Liver (tissue), 9 donors: ENCODE measurements around the gene ZNF735. TPM values are rescaled to one million over a fixed set of nuclear protein-coding genes. Genes with fewer than 3 reads are reported as not detected.

Source experiments
- DNase-seq: peaks from one replicate; pipeline ENCODE4 v3.0.0-alpha.2; 2017; ENCODE audit warnings: low spot score
- H3K27ac ChIP-seq, 2 donors: one replicate each; pipeline ENCODE4 v1.7.0; 2013; ENCODE audit warnings: inconsistent platforms in 2 of 2, low read length in 2 of 2, control low read depth in 1 of 2, low read depth in 1 of 2, mild to moderate bottlenecking in 1 of 2
- H3K27me3 ChIP-seq, 4 donors: one replicate each; pipeline versions ENCODE4 v1.6.1 to v1.7.0; 2013; ENCODE audit warnings: low read length in 3 of 4, inconsistent platforms in 1 of 4, mild to moderate bottlenecking in 1 of 4, moderate library complexity in 1 of 4; ENCODE audit not compliant: control insufficient read depth in 4 of 4, insufficient read depth in 4 of 4
- H3K36me3 ChIP-seq, 4 donors: one replicate each; pipeline versions ENCODE4 v1.6.1 to v1.7.0; 2013; ENCODE audit warnings: low read length in 3 of 4, mild to moderate bottlenecking in 3 of 4, low read depth in 1 of 4, moderate library complexity in 1 of 4; ENCODE audit not compliant: control insufficient read depth in 4 of 4, insufficient read depth in 3 of 4
- H3K4me1 ChIP-seq, 4 donors: one replicate each; pipeline versions ENCODE4 v1.6.1 to v1.7.0; 2013; ENCODE audit warnings: low read length in 3 of 4, mild to moderate bottlenecking in 3 of 4, moderate library complexity in 1 of 4; ENCODE audit not compliant: control insufficient read depth in 4 of 4, insufficient read depth in 4 of 4
- H3K4me3 ChIP-seq, 3 donors: one replicate each; pipeline versions ENCODE4 v1.6.1 to v1.7.0; 2013; ENCODE audit warnings: low read length in 3 of 3, control low read depth in 1 of 3, low read depth in 1 of 3, mild to moderate bottlenecking in 1 of 3
- H3K9ac ChIP-seq, 2 donors: one replicate each; pipeline ENCODE4 v1.7.0; 2013; ENCODE audit warnings: low read length in 2 of 2, mild to moderate bottlenecking in 2 of 2, moderate library complexity in 2 of 2, control low read depth in 1 of 2, low read depth in 1 of 2
- H3K9me3 ChIP-seq, 4 donors: one replicate each; pipeline versions ENCODE4 v1.6.1 to v1.7.0; 2013; ENCODE audit warnings: low read length in 3 of 4; ENCODE audit not compliant: control insufficient read depth in 4 of 4
- ATF3 ChIP-seq: IDR thresholded peaks from 2 replicates; pipeline ENCODE4 v1.6.1; 2016; ENCODE audit warnings: antibody characterized with exemption
- CTCF ChIP-seq: fragments of 150-350 bp; IDR thresholded peaks from 2 replicates; pipeline ENCODE4 v1.5.1; 2017; ENCODE audit warnings: improper control_type of control experiment, low read depth, low read length; ENCODE audit not compliant: missing input control
- EGR1 ChIP-seq, 2 donors: IDR thresholded peaks; 2 replicates each; pipeline ENCODE4 v1.6.1; 2016 to 2018; ENCODE audit warnings: antibody characterized with exemption in 2 of 2, low read depth in 2 of 2
- FOXA1 ChIP-seq: IDR thresholded peaks from 2 replicates; pipeline ENCODE4 v1.6.1; 2016; ENCODE audit warnings: antibody characterized with exemption
- FOXA2 ChIP-seq: IDR thresholded peaks from 2 replicates; pipeline ENCODE4 v1.6.1; 2016; ENCODE audit warnings: antibody characterized with exemption
- GABPA ChIP-seq, 2 donors: IDR thresholded peaks in 1 of 2; conservative IDR thresholded peaks in 1 of 2; 2 replicates each; pipeline ENCODE4 v1.6.1; 2016; ENCODE audit warnings: antibody characterized with exemption in 2 of 2, mild to moderate bottlenecking in 1 of 2, moderate library complexity in 1 of 2
- HNF4A ChIP-seq, 2 donors: conservative IDR thresholded peaks; 2 replicates each; pipeline ENCODE4 v1.6.1; 2016; ENCODE audit warnings: antibody characterized with exemption in 2 of 2, mild to moderate bottlenecking in 2 of 2
- HNF4G ChIP-seq: IDR thresholded peaks from 2 replicates; pipeline ENCODE4 v1.6.1; 2016; ENCODE audit warnings: antibody characterized with exemption
- JUND ChIP-seq, 2 donors: IDR thresholded peaks; 2 replicates each; pipeline ENCODE4 v1.6.1; 2016; ENCODE audit warnings: antibody characterized with exemption in 2 of 2
- MAX ChIP-seq: IDR thresholded peaks from 2 replicates; pipeline ENCODE4 v1.6.1; 2016; ENCODE audit warnings: antibody characterized with exemption
- NR2F2 ChIP-seq: IDR thresholded peaks from 2 replicates; pipeline ENCODE4 v1.6.1; 2016; ENCODE audit warnings: antibody characterized with exemption
- RAD21 ChIP-seq, 2 donors: IDR thresholded peaks; 2 replicates each; pipeline ENCODE4 v1.6.1; 2016; ENCODE audit warnings: antibody characterized with exemption in 2 of 2, mild to moderate bottlenecking in 2 of 2
- REST ChIP-seq: IDR thresholded peaks from 2 replicates; pipeline ENCODE4 v1.6.1; 2016; ENCODE audit warnings: antibody characterized with exemption, mild to moderate bottlenecking
- RXRA ChIP-seq, 2 donors: IDR thresholded peaks; 2 replicates each; pipeline ENCODE4 v1.6.1; 2017 to 2018; ENCODE audit warnings: antibody characterized with exemption in 2 of 2, mild to moderate bottlenecking in 1 of 2
- SP1 ChIP-seq: IDR thresholded peaks from 2 replicates; pipeline ENCODE4 v1.6.1; 2018; ENCODE audit warnings: antibody characterized with exemption, mild to moderate bottlenecking
- TAF1 ChIP-seq: conservative IDR thresholded peaks from 2 replicates; pipeline ENCODE4 v1.6.1; 2016; ENCODE audit warnings: antibody characterized with exemption, mild to moderate bottlenecking
- YY1 ChIP-seq: IDR thresholded peaks from 2 replicates; pipeline ENCODE4 v1.6.1; 2016; ENCODE audit warnings: antibody characterized with exemption, mild to moderate bottlenecking
- ZBTB33 ChIP-seq: IDR thresholded peaks from 2 replicates; pipeline ENCODE4 v1.6.1; 2016; ENCODE audit warnings: antibody characterized with exemption
- WGBS: extraction: QIAGEN DNeasy Blood & Tissue Kit; methylation state at CpG from one replicate; pipeline ENCODE4 v1.1.7; 2013; 5-methylcytosine and 5-hydroxymethylcytosine counted together
- polyA plus RNA-seq, 2 donors: library from polyadenylated mRNA; stranded (reverse) in 1 of 2; unstranded in 1 of 2; fragments of 200-250 nt in 1 of 2; fragments of >200 nt in 1 of 2; fragmentation: Nextera tagmentation in 1 of 2; extraction: Ambion mirVana in 1 of 2; gene quantifications; one replicate each; pipeline versions ENCODE4 v1.2.1 to v1.2.3, GENCODE V29; 2013 to 2015
- total RNA-seq, 2 donors: library from RNA; depleted of rRNA; stranded (reverse); fragments of >200 nt; gene quantifications; one replicate each; pipeline ENCODE4 v1.2.3, GENCODE V29; 2014
- donor health status: healthy.
- donor health status: healthy.
- donor health status: healthy.
- donor health status: healthy.
- donor health status: healthy.

Gene ZNF735
- total and polyA plus RNA-seq, 4 donors = not detected

GRCh38 chr7:64174328-64174727, 32.7 kb upstream of the ZNF735 start:
- H3K9me3 ChIP-seq = peaks cover 0 to 14% (median 1%) of the 10 kb centered on the region in 4 donors
- DNase-seq = no peak
- no peak overlapping the region for H3K4me3 ChIP-seq
- no peak overlapping the region for H3K9ac ChIP-seq
- H3K27me3 ChIP-seq = no peaks in the 10 kb centered on the region
- no peak overlapping the region for H3K27ac ChIP-seq
- TF ChIP-seq RXRA (IDR thresholded peaks at IDR 0.05) = no peak
- TF ChIP-seq TAF1 = no peak
- no peak for TF ChIP-seq SP1
- no peak for TF ChIP-seq JUND (IDR thresholded peaks at IDR 0.05)
- no peak for TF ChIP-seq EGR1 (IDR thresholded peaks at IDR 0.05; ENCODE audit: low read depth in 2 of 2)
- TF ChIP-seq HNF4A (conservative IDR thresholded peaks at IDR 0.05) = no peak
- no peak for TF ChIP-seq ZBTB33
- TF ChIP-seq FOXA1 = no peak
- TF ChIP-seq REST = no peak
- no peak for TF ChIP-seq YY1
- no peak for TF ChIP-seq FOXA2
- no peak for TF ChIP-seq ATF3
- no peak for TF ChIP-seq MAX
- no peak for TF ChIP-seq GABPA (IDR thresholded peaks at IDR 0.05 in 1 of 2, conservative IDR thresholded peaks at IDR 0.05 in 1 of 2)
- TF ChIP-seq NR2F2 = no peak
- no peak for TF ChIP-seq CTCF
- no peak for TF ChIP-seq RAD21 (IDR thresholded peaks at IDR 0.05)
- no peak for TF ChIP-seq HNF4G
- no peaks in the 10 kb centered on the region for H3K4me1 ChIP-seq
- H3K36me3 ChIP-seq = no peaks in the 10 kb centered on the region
- WGBS = 72% methylated on average over 5 of the region's 5 CpGs
